Sigmoid colon (tissue), 7 donors: Measurements from ENCODE around the gene ORC1. TPM values are rescaled to one million over a fixed set of nuclear protein-coding genes. Genes with fewer than 3 reads are reported as not detected.

ENCODE experiments used
- DNase-seq: peaks from one replicate; pipeline ENCODE4 v3.0.0-alpha.2; 2019
- H3K27ac ChIP-seq, 4 donors: fragments of 200-600 bp; sonication (generic); one replicate each; pipeline ENCODE4 v1.5.1; 2016 to 2019; ENCODE audit warnings: mild to moderate bottlenecking in 1 of 4
- H3K27me3 ChIP-seq, 3 donors: fragments of 200-600 bp; sonication (generic); one replicate each; pipeline ENCODE4 v1.5.1; 2019; ENCODE audit warnings: mild to moderate bottlenecking in 1 of 3
- H3K36me3 ChIP-seq, 4 donors: fragments of 200-600 bp; sonication (generic); one replicate each; pipeline ENCODE4 v1.5.1; 2016 to 2019
- H3K4me1 ChIP-seq, 4 donors: fragments of 200-600 bp; sonication (generic); one replicate each; pipeline ENCODE4 v1.5.1; 2017 to 2019
- H3K4me3 ChIP-seq, 4 donors: fragments of 200-600 bp; sonication (generic); one replicate each; pipeline ENCODE4 v1.5.1; 2017 to 2019; ENCODE audit warnings: mild to moderate bottlenecking in 2 of 4, moderate library complexity in 1 of 4
- H3K9me3 ChIP-seq, 4 donors: fragments of 200-600 bp in 3 of 4; sonication (generic) in 3 of 4; one replicate each; pipeline versions ENCODE4 v1.5.1 to v1.6.1; 2013 to 2019
- EP300 ChIP-seq, 4 donors: sonication (generic); formaldehyde crosslinking; IDR thresholded peaks; one replicate each; pipeline ENCODE4 v1.6.1; 2017; ENCODE audit warnings: antibody characterized with exemption in 4 of 4
- POLR2A ChIP-seq, 2 donors: fragments of 450-650 bp; IDR thresholded peaks; one replicate each; pipeline ENCODE4 v1.6.1; 2016; ENCODE audit warnings: antibody characterized with exemption in 2 of 2, mild to moderate bottlenecking in 2 of 2, moderate library complexity in 2 of 2
- POLR2AphosphoS5 ChIP-seq, 4 donors: sonication (generic); formaldehyde crosslinking; IDR thresholded peaks; one replicate each; pipeline ENCODE4 v1.6.1; 2017; ENCODE audit warnings: antibody characterized with exemption in 4 of 4
- WGBS, 2 donors: extraction: QIAGEN DNeasy Blood & Tissue Kit; methylation state at CpG; one replicate each; pipeline ENCODE4 v1.1.7; 2013; 5-methylcytosine and 5-hydroxymethylcytosine counted together
- intact Hi-C: fragments of 100-400 bp; cut with DNase I; formaldehyde crosslinking; loops from one replicate; pipeline ENCODE4 v1.15.1; 2023
- polyA plus RNA-seq, 3 donors: library from polyadenylated mRNA; stranded (reverse); fragments of 200-250 nt; gene quantifications; one replicate each; pipeline ENCODE4 v1.2.3, GENCODE V29; 2013
- total RNA-seq, 4 donors: library from RNA; depleted of rRNA; stranded (reverse); fragments of >200 nt; gene quantifications; one replicate each; pipeline ENCODE4 v1.1.0, GENCODE V29; 2016
- TF ChIP-seq, protein P1 (sequence below), 4 experiments: fragments of 450-650 bp in 3 of 4; fragments of 200-600 bp in 1 of 4; IDR thresholded peaks; one replicate each; pipeline ENCODE4 v1.5.1; 2016 to 2019; ENCODE audit warnings: antibody characterized with exemption in 4 of 4, mild to moderate bottlenecking in 3 of 4, moderate library complexity in 2 of 4
- donor health status: healthy with polysubstance abuse.
- donor health status: Bipolar disorder and iron deficiency.
- donor health status: healthy.

The ORC1 gene
- total and polyA plus RNA-seq, 7 donors, result 0.36 to 6.1 (median 1.2) TPM; not detected in 2

GRCh38 chr1:52416811-52417210 lies 12.6 kb upstream of the ORC1 start:
- TF ChIP-seq POLR2AphosphoS5 (IDR thresholded peaks at IDR 0.05) (no peak), POLR2A (IDR thresholded peaks at IDR 0.05) (no peak)
- TF ChIP-seq, protein P1, sequence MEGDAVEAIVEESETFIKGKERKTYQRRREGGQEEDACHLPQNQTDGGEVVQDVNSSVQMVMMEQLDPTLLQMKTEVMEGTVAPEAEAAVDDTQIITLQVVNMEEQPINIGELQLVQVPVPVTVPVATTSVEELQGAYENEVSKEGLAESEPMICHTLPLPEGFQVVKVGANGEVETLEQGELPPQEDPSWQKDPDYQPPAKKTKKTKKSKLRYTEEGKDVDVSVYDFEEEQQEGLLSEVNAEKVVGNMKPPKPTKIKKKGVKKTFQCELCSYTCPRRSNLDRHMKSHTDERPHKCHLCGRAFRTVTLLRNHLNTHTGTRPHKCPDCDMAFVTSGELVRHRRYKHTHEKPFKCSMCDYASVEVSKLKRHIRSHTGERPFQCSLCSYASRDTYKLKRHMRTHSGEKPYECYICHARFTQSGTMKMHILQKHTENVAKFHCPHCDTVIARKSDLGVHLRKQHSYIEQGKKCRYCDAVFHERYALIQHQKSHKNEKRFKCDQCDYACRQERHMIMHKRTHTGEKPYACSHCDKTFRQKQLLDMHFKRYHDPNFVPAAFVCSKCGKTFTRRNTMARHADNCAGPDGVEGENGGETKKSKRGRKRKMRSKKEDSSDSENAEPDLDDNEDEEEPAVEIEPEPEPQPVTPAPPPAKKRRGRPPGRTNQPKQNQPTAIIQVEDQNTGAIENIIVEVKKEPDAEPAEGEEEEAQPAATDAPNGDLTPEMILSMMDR (IDR thresholded peaks at IDR 0.05), result no peak
- 91 to 94% methylated on average over 2 of the region's 2 CpGs for WGBS, 2 donors
- H3K4me1 ChIP-seq, result no peaks in the 10 kb centered on the region
- H3K27ac ChIP-seq, result no peak overlapping the region
- intact Hi-C loops, result no loop called here
- H3K36me3 ChIP-seq, result peaks cover 39 to 99% (median 55%) of the 10 kb centered on the region in 4 donors
- H3K4me3 ChIP-seq, result no peak overlapping the region
- H3K27me3 ChIP-seq, result no peaks in the 10 kb centered on the region
- DNase-seq, result no peak
- no peaks in the 10 kb centered on the region for H3K9me3 ChIP-seq

GRCh38 chr1:52414942-52415341 lies 10.7 kb upstream of the ORC1 start:
- intact Hi-C loops, result no loop called here
- no peak for DNase-seq
- TF ChIP-seq, protein P1 (IDR thresholded peaks at IDR 0.05), result no peak
- TF ChIP-seq POLR2A (IDR thresholded peaks at IDR 0.05) (no peak), EP300 (IDR thresholded peaks at IDR 0.05) (no peak), POLR2AphosphoS5 (IDR thresholded peaks at IDR 0.05) (no peak)

GRCh38 chr1:52413410-52413989 lies 9.3 kb upstream of the ORC1 start:
- Histone ChIP-seq H3K27ac (no peak overlapping the region), H3K4me1 (no peaks in the 10 kb centered on the region), H3K27me3 (no peaks in the 10 kb centered on the region), H3K9me3 (no peaks in the 10 kb centered on the region), H3K36me3 (peaks cover 45 to 100% (median 76%) of the 10 kb centered on the region in 4 donors), H3K4me3 (no peak overlapping the region)
- intact Hi-C loops, result no loop called here
- no peak for TF ChIP-seq EP300 (IDR thresholded peaks at IDR 0.05)
- no peak for DNase-seq
- 21 to 77% methylated on average over 10 of the region's 10 CpGs for WGBS, 2 donors

More at GRCh38 chr1:52414942-52415341, 10.7 kb upstream of the ORC1 start:
- no peaks in the 10 kb centered on the region for H3K27me3 ChIP-seq
- peaks cover 39 to 100% (median 71%) of the 10 kb centered on the region in 4 donors for H3K36me3 ChIP-seq
- H3K4me3 ChIP-seq, result no peak overlapping the region
- no peaks in the 10 kb centered on the region for H3K4me1 ChIP-seq
- no peaks in the 10 kb centered on the region for H3K9me3 ChIP-seq
- H3K27ac ChIP-seq, result no peak overlapping the region

DNA sequence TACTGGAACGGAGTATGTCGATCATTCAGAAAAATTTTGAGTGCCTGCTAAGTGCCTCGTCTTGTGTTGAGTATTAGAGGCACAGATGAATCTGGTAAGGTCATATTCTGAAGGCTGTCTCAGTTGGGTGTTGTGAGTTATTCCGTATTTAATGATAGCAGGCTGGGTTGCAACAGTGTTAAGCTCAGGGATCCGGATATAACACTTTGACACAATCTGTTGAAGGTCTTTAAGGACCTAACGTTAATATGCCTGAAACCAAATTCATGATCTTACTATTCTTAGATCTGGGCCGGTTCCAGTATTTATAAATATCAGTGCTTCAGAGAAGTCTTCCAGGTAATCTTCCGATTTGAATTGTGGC lies 734 bp upstream of the ORC1 start:
- Histone ChIP-seq H3K4me3 (peak overlapping the region; percentile 56 to 87 (median 78)), H3K27me3 (no peaks in the 10 kb centered on the region), H3K36me3 (peaks cover 7 to 41% (median 19%) of the 10 kb centered on the region in 4 donors), H3K9me3 (no peaks in the 10 kb centered on the region), H3K4me1 (peaks cover 0 to 26% (median 23%) of the 10 kb centered on the region in 4 donors), H3K27ac (peak overlapping the region; percentile 84 to 90 (median 89))
- intact Hi-C loops, result loop anchor here (1.0 to 10.0 kb wide), 4 partner anchors 38 to 260 kb away; partner anchors contain the start of genes GPX7, TUT4 and ZFYVE9
- TF ChIP-seq EP300 (IDR thresholded peaks at IDR 0.05), result no peak
- no peak for TF ChIP-seq POLR2AphosphoS5 (IDR thresholded peaks at IDR 0.05)
- no peak for DNase-seq
- WGBS, 2 donors, result 1 to 3% methylated on average over 8 of the region's 8 CpGs

DNA sequence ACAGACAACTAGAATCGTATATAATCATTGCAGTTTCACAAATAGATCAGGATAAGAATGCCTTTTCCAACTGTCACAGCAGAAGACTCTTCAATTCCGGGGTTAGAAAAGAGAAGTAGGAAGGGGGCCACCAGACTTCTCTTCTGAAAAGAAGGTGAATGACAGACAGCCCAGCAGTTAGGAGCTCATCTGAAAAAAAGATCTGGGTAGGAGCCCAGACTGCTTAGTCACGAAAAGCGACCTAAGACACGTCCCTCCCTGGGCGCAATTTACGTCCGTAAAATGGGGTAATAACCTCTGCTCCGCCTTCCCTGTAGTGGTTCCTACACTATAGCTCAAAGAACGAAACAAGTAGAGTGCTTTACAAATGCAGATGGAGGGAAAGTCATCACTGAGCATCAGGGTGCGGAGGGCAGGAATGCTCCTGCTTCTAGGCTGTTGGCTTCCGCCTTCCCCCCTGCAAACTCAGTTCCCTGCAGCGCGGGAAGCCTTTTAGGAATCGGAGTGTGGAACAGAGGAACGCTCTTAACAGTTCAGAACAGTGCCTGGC lies 582 bp downstream of the ORC1 start:
- Histone ChIP-seq H3K9me3 (no peaks in the 10 kb centered on the region), H3K27ac (peak overlapping the region; percentile 84 to 90 (median 89)), H3K27me3 (no peaks in the 10 kb centered on the region), H3K4me3 (peak overlapping the region; percentile 56 to 87 (median 78)), H3K36me3 (peaks cover under 1 to 27% (median 12%) of the 10 kb centered on the region in 4 donors), H3K4me1 (peaks cover 0 to 26% (median 23%) of the 10 kb centered on the region in 4 donors)
- DNase-seq, result no peak
- intact Hi-C loops, result loop anchor here (1.0 to 10.0 kb wide), 4 partner anchors 36 to 259 kb away; partner anchors contain the start of genes GPX7, TUT4 and ZFYVE9
- TF ChIP-seq, protein P1 (IDR thresholded peaks at IDR 0.05), result no peak
- TF ChIP-seq POLR2A (IDR thresholded peaks at IDR 0.05) (no peak), POLR2AphosphoS5 (IDR thresholded peaks at IDR 0.05) (no peak), EP300 (IDR thresholded peaks at IDR 0.05) (no peak)
- 0% methylated on average over 16 of the region's 16 CpGs for WGBS, 2 donors
